PC-9 (cell line): ENCODE results near the gene ZNF319.

Source experiments
- EZH2 ChIP-seq: fragments of 200-600 bp; sonication (generic); IDR thresholded peaks from 2 replicates; pipeline ENCODE4 v1.8.0; 2017; ENCODE audit warnings: antibody characterized with exemption, low read depth
- TF ChIP-seq, protein P1 (sequence below): fragments of 200-600 bp; sonication (generic); conservative IDR thresholded peaks from 2 replicates; pipeline ENCODE4 v1.6.1; 2017; ENCODE audit warnings: mixed run types, antibody characterized with exemption, mild to moderate bottlenecking, moderate library complexity

DNA sequence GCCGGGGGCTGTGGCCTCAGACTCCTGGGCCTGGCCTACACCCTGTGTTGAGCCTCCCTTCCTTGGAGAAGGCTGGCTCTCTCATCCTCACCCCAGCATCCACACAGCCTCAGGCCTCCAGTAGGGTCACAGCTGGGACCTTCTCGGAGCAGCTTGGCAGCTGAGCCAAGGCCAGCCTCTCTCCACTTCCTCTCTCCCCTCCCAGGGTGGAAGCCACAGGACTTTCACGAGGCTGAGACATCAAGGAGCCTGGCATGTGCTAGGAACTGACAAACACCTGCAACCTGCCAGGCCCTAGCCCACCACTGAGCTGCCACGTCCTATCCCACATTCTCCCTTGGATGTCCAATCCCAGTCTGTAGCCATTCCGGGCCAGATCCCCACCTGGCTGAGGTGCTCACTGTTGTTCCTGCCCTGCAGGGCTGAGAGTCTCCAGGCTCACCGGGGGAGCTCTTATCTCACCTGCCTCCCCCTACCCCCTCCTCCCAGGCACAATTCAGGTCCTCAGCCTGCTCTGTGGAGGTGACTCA lies 28.1 kb upstream of the ZNF319 start:
- TF ChIP-seq, protein P1, sequence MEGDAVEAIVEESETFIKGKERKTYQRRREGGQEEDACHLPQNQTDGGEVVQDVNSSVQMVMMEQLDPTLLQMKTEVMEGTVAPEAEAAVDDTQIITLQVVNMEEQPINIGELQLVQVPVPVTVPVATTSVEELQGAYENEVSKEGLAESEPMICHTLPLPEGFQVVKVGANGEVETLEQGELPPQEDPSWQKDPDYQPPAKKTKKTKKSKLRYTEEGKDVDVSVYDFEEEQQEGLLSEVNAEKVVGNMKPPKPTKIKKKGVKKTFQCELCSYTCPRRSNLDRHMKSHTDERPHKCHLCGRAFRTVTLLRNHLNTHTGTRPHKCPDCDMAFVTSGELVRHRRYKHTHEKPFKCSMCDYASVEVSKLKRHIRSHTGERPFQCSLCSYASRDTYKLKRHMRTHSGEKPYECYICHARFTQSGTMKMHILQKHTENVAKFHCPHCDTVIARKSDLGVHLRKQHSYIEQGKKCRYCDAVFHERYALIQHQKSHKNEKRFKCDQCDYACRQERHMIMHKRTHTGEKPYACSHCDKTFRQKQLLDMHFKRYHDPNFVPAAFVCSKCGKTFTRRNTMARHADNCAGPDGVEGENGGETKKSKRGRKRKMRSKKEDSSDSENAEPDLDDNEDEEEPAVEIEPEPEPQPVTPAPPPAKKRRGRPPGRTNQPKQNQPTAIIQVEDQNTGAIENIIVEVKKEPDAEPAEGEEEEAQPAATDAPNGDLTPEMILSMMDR: no peak
- no peak for TF ChIP-seq EZH2
